PFSK-1 (cell line): ENCODE data around the gene TBR1.

Source experiments
- FOXP2 ChIP-seq: optimal IDR thresholded peaks from 2 replicates; pipeline ENCODE3; 2011; ENCODE audit warnings: borderline replicate concordance, control low read depth, inconsistent platforms; ENCODE audit not compliant: insufficient read depth; ENCODE audit errors: extremely low read length, extremely low read depth
- POLR2AphosphoS5 ChIP-seq: IDR thresholded peaks from 2 replicates; pipeline ENCODE4 v1.6.1; 2012; ENCODE audit warnings: low read depth, mild to moderate bottlenecking, control low read depth, low read length, moderate library complexity
- SIN3A ChIP-seq: IDR thresholded peaks from 2 replicates; pipeline ENCODE4 v1.6.1; 2012; ENCODE audit warnings: mild to moderate bottlenecking, low read length, moderate library complexity, borderline replicate concordance; ENCODE audit not compliant: insufficient read depth
- TAF1 ChIP-seq: IDR thresholded peaks from 2 replicates; pipeline ENCODE4 v1.6.1; 2012; ENCODE audit warnings: low read length, control low read depth, borderline replicate concordance; ENCODE audit not compliant: insufficient read depth
- TF ChIP-seq, protein P1 (sequence below), 2 experiments: IDR thresholded peaks; 2 replicates each; pipeline versions ENCODE4 v1.6.1 to v1.8.0; 2011 to 2012; ENCODE audit warnings: low read depth in 2 of 2, low read length in 2 of 2, control low read depth in 1 of 2, inconsistent platforms in 1 of 2, mild to moderate bottlenecking in 1 of 2, moderate library complexity in 1 of 2; ENCODE audit not compliant: insufficient read depth in 1 of 2

TBR1 gene

DNA sequence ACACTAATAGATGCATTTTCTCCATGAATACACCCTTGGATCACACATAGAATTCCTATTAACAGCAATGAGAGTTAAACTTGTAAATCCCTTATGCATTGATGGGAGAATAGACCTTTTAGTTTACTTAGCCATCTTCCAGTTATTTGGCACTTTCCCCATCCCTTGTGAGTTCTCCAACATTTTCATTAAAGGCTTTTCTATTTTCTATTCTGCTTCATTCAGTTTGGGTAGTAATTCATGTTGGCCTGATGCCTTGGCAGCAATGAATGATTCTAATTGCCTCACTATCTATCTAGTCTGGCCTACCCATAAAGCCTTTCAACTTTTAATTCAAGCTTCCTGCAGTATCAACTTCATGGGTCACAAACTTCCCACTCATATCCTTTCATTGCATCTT is 32.3 kb downstream of the TBR1 start:
- TF ChIP-seq TAF1 = no peak
- TF ChIP-seq, protein P1, sequence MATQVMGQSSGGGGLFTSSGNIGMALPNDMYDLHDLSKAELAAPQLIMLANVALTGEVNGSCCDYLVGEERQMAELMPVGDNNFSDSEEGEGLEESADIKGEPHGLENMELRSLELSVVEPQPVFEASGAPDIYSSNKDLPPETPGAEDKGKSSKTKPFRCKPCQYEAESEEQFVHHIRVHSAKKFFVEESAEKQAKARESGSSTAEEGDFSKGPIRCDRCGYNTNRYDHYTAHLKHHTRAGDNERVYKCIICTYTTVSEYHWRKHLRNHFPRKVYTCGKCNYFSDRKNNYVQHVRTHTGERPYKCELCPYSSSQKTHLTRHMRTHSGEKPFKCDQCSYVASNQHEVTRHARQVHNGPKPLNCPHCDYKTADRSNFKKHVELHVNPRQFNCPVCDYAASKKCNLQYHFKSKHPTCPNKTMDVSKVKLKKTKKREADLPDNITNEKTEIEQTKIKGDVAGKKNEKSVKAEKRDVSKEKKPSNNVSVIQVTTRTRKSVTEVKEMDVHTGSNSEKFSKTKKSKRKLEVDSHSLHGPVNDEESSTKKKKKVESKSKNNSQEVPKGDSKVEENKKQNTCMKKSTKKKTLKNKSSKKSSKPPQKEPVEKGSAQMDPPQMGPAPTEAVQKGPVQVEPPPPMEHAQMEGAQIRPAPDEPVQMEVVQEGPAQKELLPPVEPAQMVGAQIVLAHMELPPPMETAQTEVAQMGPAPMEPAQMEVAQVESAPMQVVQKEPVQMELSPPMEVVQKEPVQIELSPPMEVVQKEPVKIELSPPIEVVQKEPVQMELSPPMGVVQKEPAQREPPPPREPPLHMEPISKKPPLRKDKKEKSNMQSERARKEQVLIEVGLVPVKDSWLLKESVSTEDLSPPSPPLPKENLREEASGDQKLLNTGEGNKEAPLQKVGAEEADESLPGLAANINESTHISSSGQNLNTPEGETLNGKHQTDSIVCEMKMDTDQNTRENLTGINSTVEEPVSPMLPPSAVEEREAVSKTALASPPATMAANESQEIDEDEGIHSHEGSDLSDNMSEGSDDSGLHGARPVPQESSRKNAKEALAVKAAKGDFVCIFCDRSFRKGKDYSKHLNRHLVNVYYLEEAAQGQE (IDR thresholded peaks at IDR 0.05; ENCODE audit: insufficient read depth in 1 of 2, low read depth in 2 of 2, low read length in 2 of 2) = no peak
- TF ChIP-seq FOXP2 = no peak
- TF ChIP-seq SIN3A = no peak
- TF ChIP-seq POLR2AphosphoS5 = no peak

DNA sequence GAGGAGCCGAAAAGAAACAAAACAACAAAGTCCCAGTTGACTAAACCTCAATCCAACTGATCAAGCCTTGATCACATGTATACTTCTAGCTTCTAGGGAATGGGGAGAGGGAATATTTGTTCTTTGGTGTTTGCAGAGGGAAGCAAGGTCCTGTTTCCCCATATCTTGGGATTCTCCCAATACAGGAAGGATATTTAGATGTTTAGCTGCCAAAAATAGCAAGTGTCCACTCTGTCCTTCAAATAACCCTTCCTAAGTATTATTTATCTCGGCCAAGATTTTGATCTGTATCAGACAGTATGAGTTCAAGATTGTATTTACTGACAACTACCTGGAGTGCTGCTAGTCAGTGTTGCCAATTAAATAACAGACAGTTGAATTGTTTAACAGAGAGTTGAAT is 55.5 kb downstream of the TBR1 start:
- TF ChIP-seq POLR2AphosphoS5 (no peak), FOXP2 (no peak), TAF1 (no peak), SIN3A (no peak)
- TF ChIP-seq, protein P1 (IDR thresholded peaks at IDR 0.05; ENCODE audit: insufficient read depth in 1 of 2, low read depth in 2 of 2, low read length in 2 of 2) = no peak

DNA sequence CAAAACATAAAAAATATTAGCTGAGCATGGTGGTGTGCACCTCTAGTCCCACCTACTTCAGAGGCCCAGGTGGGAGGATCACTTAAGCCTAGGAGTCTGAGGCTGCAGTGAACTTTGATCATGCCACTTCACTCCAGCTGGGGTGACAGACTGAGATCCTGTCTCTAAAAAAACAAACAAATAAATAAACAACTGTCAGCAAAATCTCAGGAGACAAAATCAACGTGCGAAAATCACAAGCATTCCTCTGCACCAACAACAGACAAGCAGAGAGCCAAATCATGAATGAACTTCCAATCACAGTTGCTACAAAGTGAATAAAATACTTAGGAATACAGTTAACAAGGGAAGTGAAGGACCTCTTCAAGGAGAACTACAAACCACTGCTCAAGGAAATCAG is 58.8 kb downstream of the TBR1 start:
- TF ChIP-seq, protein P1 (IDR thresholded peaks at IDR 0.05; ENCODE audit: insufficient read depth in 1 of 2, low read depth in 2 of 2, low read length in 2 of 2) = no peak
- TF ChIP-seq TAF1 (no peak), FOXP2 (no peak), POLR2AphosphoS5 (no peak), SIN3A (no peak)
